ENCODE data around the gene NUAK1. TPM values are rescaled to one million over a fixed set of nuclear protein-coding genes. Genes with fewer than 3 reads are reported as not detected.

NUAK1 gene
- total RNA-seq, 1 experiment from 2014 or later = 10.1 TPM

DNA sequence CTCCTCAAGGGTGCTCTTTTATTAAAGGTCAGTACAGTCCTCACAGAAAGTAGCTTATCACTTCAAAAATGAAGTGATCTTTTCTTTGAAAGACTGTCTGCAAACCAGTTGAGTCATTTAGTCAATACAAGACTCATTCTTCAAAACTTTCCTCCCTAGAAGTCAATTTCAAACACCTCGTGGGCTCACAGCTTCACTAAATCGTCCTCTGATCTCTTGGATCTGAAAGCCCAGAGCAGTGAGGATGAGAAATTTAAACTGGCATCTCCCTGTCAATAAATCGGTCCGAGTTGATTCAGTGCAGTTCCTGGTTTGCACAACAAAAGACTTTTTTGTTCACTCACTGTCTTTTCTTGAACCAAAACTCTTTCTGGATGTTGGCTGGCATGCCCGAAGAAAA is 44.5 kb downstream of the NUAK1 start:
- H4K20me1 ChIP-seq (ENCODE audit: control insufficient read depth, insufficient read depth, insufficient read length) = no peaks in the 10 kb centered on the region
- peak overlapping the region in 1 of 3 experiments; percentile 85; a peak in 1 of 7 replicates for H3K27ac Mint-ChIP-seq
- no peaks in the 10 kb centered on the region for H3K79me2 ChIP-seq (ENCODE audit: insufficient read depth, low read length)
- no peaks in the 10 kb centered on the region for H3K27me3 Mint-ChIP-seq (ENCODE audit: low read depth)
- H3K36me3 Mint-ChIP-seq (ENCODE audit: insufficient read depth in 1 of 3, low read depth in 3 of 3) = no peaks in the 10 kb centered on the region; a peak in 4 of 7 replicates
- no peak overlapping the region for H3K4ac ChIP-seq (ENCODE audit: low read depth, low read length)
- H3K4me1 ChIP-seq (ENCODE audit: insufficient read depth, low read length) = peaks cover 12% of the 10 kb centered on the region
- H3K27me3 ChIP-seq (ENCODE audit: insufficient read depth, low read length) = no peaks in the 10 kb centered on the region
- H3K27ac ChIP-seq (ENCODE audit: insufficient read length, low read depth, low read length) = no peak overlapping the region
- no peak overlapping the region for H4K91ac ChIP-seq (ENCODE audit: insufficient read length, low read depth, low read length)
- no peak overlapping the region for H2BK15ac ChIP-seq (ENCODE audit: low read depth, low read length)
- DNase-seq = no peak
- H3K18ac ChIP-seq (ENCODE audit: insufficient read length, low read depth, low read length) = no peak overlapping the region
- H3K9me3 ChIP-seq (ENCODE audit: control insufficient read depth, low read depth, low read length) = no peaks in the 10 kb centered on the region
- H3K14ac ChIP-seq (ENCODE audit: insufficient read depth, low read length) = no peak overlapping the region
- WGBS (ENCODE audit: extremely low coverage, insufficient read length, low lambda C conversion rate) = no CpG with 5 or more reads among the region's 5 CpGs
- no peak overlapping the region for H4K8ac ChIP-seq (replicated peaks; ENCODE audit: insufficient read length, low read depth, low read length)
- H3K79me1 ChIP-seq (ENCODE audit: insufficient read depth, low read depth, low read length, poor library complexity, severe bottlenecking) = no peaks in the 10 kb centered on the region
- H3K4me1 Mint-ChIP-seq = peaks cover 34 to 38% of the 10 kb centered on the region in 2 experiments
- H3K4me3 Mint-ChIP-seq = no peak overlapping the region
- TF ChIP-seq, protein P1, sequence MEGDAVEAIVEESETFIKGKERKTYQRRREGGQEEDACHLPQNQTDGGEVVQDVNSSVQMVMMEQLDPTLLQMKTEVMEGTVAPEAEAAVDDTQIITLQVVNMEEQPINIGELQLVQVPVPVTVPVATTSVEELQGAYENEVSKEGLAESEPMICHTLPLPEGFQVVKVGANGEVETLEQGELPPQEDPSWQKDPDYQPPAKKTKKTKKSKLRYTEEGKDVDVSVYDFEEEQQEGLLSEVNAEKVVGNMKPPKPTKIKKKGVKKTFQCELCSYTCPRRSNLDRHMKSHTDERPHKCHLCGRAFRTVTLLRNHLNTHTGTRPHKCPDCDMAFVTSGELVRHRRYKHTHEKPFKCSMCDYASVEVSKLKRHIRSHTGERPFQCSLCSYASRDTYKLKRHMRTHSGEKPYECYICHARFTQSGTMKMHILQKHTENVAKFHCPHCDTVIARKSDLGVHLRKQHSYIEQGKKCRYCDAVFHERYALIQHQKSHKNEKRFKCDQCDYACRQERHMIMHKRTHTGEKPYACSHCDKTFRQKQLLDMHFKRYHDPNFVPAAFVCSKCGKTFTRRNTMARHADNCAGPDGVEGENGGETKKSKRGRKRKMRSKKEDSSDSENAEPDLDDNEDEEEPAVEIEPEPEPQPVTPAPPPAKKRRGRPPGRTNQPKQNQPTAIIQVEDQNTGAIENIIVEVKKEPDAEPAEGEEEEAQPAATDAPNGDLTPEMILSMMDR (conservative IDR thresholded peaks at IDR 0.05) = no peak
- no peak overlapping the region for H4K5ac ChIP-seq (ENCODE audit: insufficient read length, low read depth, low read length)
- H2AK5ac ChIP-seq (ENCODE audit: insufficient read length, low read length) = no peak overlapping the region
- no peak overlapping the region for H2BK120ac ChIP-seq (ENCODE audit: low read depth, low read length, poor library complexity, severe bottlenecking)
- H2BK20ac ChIP-seq (ENCODE audit: low read depth, low read length, poor library complexity, severe bottlenecking) = no peak overlapping the region
- H2BK5ac ChIP-seq (ENCODE audit: insufficient read length, low read length) = no peak overlapping the region
- H3T11ph ChIP-seq (ENCODE audit: low read length) = no peak overlapping the region
- H2BK12ac ChIP-seq (ENCODE audit: insufficient read length, low read depth, low read length) = no peak overlapping the region
- H2AFZ ChIP-seq (ENCODE audit: low read length) = no peak overlapping the region
- no peak overlapping the region for H3K56ac ChIP-seq (ENCODE audit: insufficient read length, low read depth, low read length)
- no peaks in the 10 kb centered on the region for H3K23me2 ChIP-seq (ENCODE audit: insufficient read length, low read depth, low read length, poor library complexity, severe bottlenecking)
- H3K4me2 ChIP-seq (ENCODE audit: insufficient read depth, insufficient read length, low read length) = no peak overlapping the region
- no peak overlapping the region for H3K23ac ChIP-seq (ENCODE audit: insufficient read length, low read depth, low read length)
- H3K9me3 Mint-ChIP-seq = no peaks in the 10 kb centered on the region
- no peak overlapping the region for H3K9ac ChIP-seq (ENCODE audit: extremely low read depth, insufficient read length, low read length)

All from H9 (cell line).